ENCODE results near the gene HES2. TPM values are rescaled to one million over a fixed set of nuclear protein-coding genes. Genes with fewer than 3 reads are reported as not detected.

HES2 gene
- total RNA-seq, 2 donors from 2014 or later: 14.2 to 24.0 TPM

DNA sequence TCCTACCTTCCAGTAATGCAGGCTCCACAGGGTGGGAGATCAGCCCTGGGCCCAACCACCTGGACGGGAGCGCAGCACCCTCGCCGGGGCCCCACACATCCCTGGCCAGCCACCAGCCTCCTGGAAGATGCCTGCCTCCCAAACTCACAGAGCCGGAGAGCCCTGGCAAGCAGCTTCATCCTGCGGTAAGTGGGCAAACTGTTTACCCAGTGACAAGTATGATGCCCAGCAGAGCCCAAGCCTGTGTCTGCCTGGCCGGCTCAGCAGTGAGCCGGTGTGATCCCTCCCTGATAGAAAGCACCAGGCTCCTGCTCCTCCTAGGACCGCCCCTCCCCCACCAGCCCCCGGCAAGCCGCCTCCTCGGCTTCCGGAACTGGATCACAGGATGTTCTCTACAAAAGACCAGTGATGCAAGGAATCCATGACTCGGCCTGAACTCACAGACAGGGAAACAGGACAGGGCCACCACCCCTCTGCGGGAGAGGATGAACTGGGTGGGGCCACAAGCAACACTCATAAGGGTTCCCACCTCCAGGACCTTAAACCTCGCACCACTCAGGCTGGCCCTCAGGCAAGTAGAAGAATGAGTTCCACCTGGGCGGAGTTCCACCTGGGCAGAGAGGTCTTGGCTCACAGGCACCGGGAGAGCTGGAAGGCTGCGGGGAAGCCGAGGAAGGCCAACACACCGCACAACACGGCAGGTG is 34.1 kb downstream of the HES2 start:
- intact Hi-C loops (cut with DNase I): loop anchor here (1.0 kb wide), 1 partner anchor 8 kb away; no protein-coding TSS in a partner anchor
- no peaks in the 10 kb centered on the region for H3K9me3 ChIP-seq
- no peak overlapping the region for H3K27ac ChIP-seq
- TF ChIP-seq, protein P1, sequence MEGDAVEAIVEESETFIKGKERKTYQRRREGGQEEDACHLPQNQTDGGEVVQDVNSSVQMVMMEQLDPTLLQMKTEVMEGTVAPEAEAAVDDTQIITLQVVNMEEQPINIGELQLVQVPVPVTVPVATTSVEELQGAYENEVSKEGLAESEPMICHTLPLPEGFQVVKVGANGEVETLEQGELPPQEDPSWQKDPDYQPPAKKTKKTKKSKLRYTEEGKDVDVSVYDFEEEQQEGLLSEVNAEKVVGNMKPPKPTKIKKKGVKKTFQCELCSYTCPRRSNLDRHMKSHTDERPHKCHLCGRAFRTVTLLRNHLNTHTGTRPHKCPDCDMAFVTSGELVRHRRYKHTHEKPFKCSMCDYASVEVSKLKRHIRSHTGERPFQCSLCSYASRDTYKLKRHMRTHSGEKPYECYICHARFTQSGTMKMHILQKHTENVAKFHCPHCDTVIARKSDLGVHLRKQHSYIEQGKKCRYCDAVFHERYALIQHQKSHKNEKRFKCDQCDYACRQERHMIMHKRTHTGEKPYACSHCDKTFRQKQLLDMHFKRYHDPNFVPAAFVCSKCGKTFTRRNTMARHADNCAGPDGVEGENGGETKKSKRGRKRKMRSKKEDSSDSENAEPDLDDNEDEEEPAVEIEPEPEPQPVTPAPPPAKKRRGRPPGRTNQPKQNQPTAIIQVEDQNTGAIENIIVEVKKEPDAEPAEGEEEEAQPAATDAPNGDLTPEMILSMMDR (IDR thresholded peaks at IDR 0.05): no peak
- H3K36me3 ChIP-seq: no peaks in the 10 kb centered on the region
- no peaks in the 10 kb centered on the region for H3K4me1 ChIP-seq
- H3K27me3 ChIP-seq: no peaks in the 10 kb centered on the region
- peak; percentile 39 for DNase-seq
- H3K9ac ChIP-seq (ENCODE audit: low read depth in 2 of 2, low read length in 2 of 2): no peak overlapping the region
- H3K4me3 ChIP-seq: no peak overlapping the region

DNA sequence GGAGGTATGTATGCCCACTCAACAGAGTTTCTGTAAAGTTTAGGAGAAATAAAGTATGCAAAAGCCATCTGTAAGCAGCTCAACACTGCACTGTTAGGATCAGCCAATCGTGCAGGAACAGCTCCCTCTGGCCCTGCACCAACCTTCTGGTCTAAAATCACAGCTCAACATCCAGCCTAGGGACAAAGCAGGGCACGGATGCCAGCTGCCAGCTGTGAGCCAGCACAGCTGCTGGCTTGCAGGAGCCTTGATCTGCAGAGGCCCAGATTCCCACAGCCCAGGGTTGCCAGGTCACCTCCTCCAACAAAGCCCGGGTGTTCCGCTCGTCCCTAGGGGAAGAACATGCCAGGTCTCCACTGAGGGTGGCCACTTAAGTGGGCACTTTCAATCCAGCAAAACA is 34.8 kb downstream of the HES2 start:
- no peak for DNase-seq
- Histone ChIP-seq H3K4me3 (no peak overlapping the region), H3K27me3 (no peaks in the 10 kb centered on the region), H3K27ac (no peak overlapping the region), H3K36me3 (no peaks in the 10 kb centered on the region), H3K4me1 (no peaks in the 10 kb centered on the region), H3K9ac (ENCODE audit: low read depth in 2 of 2, low read length in 2 of 2) (no peak overlapping the region), H3K9me3 (no peaks in the 10 kb centered on the region)
- intact Hi-C loops (cut with DNase I): no loop called here
- TF ChIP-seq, protein P1 (IDR thresholded peaks at IDR 0.05): no peak

DNA sequence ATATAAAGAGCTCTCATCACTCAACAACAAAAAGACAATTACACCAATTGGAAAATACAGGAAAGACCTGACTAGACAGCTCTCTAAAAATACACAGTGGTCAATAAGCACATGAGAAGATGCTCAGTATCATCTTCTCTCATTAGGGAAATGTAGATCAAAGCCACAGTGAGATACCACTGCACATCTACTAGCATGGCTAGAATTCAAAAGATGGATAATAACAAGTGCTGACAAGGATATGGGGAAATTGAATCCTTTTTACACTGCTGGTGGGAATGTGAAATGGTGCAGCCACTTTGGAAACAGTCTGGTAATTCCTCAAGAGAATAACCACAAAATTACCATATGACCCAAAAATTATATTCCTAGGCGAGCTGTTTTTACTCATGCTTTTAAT is 35.6 kb downstream of the HES2 start:
- Histone ChIP-seq H3K36me3 (no peaks in the 10 kb centered on the region), H3K4me3 (no peak overlapping the region), H3K27me3 (no peaks in the 10 kb centered on the region), H3K27ac (no peak overlapping the region), H3K9me3 (no peaks in the 10 kb centered on the region), H3K4me1 (no peaks in the 10 kb centered on the region), H3K9ac (ENCODE audit: low read depth in 2 of 2, low read length in 2 of 2) (no peak overlapping the region)
- intact Hi-C loops (cut with DNase I): no loop called here
- DNase-seq: no peak
- TF ChIP-seq, protein P1 (IDR thresholded peaks at IDR 0.05): no peak

DNA sequence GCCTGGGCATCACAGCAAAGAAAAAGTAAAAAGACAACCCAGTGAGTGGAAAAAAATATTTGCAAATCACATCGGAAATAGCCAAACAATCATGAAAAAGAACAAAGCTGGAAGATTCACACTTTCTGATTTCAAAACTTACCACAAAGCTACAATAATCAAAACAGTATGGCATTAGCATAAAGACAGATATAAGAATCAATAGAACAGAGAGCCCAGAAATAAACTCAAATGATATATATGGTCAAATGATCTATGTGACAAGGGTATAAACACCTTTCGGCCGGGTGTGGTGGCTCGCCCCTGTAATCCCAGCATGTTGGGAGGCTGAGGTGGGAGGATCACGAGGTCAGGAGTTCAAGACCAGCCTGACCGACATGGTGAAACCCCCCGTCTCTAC is 39.7 kb downstream of the HES2 start:
- TF ChIP-seq, protein P1 (IDR thresholded peaks at IDR 0.05): no peak
- no peaks in the 10 kb centered on the region for H3K36me3 ChIP-seq
- DNase-seq: no peak
- H3K4me1 ChIP-seq: no peaks in the 10 kb centered on the region
- intact Hi-C loops (cut with DNase I): no loop called here
- H3K27me3 ChIP-seq: no peaks in the 10 kb centered on the region
- H3K4me3 ChIP-seq: no peak overlapping the region
- no peak overlapping the region for H3K9ac ChIP-seq (ENCODE audit: low read depth in 2 of 2, low read length in 2 of 2)
- no peaks in the 10 kb centered on the region for H3K9me3 ChIP-seq
- no peak overlapping the region for H3K27ac ChIP-seq

DNA sequence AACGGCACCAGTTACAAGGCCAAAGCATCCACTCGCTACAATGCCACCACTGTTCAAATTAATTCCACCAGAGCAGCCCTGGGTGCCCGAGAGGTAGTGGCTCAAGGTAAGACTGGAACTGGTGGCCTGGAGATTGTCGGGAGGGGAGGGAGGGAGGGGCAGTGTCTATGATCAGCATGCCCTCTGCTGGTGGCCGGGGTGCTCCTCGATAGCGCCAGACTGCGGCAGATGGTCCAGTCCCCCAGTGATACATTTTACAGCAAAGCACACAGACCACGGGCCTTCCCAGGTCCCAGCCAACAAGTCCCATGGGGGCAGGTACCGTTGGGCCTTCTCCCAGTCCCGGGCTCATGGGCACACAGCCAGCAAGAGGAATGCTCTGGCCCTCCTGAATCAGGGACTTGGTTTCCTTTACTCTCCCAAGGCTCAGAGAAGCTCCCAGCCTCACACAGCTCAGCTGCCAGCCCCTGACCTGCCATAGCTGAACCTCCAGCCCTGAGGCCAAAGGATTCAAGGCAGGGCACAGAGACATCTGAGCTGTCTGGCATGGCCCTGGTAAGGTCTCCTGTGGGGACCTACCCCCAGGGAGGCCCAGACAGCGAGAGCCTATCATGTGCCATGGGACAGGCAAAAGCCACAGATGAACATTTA is 41.5 kb downstream of the HES2 start:
- no peak for DNase-seq
- no peaks in the 10 kb centered on the region for H3K27me3 ChIP-seq
- H3K9me3 ChIP-seq: no peaks in the 10 kb centered on the region
- no peak overlapping the region for H3K27ac ChIP-seq
- H3K4me3 ChIP-seq: no peak overlapping the region
- TF ChIP-seq, protein P1 (IDR thresholded peaks at IDR 0.05): no peak
- H3K4me1 ChIP-seq: no peaks in the 10 kb centered on the region
- no peak overlapping the region for H3K9ac ChIP-seq (ENCODE audit: low read depth in 2 of 2, low read length in 2 of 2)
- no peaks in the 10 kb centered on the region for H3K36me3 ChIP-seq
- intact Hi-C loops (cut with DNase I): no loop called here
